ENCODE measurements around the gene PODXL2.

DNA sequence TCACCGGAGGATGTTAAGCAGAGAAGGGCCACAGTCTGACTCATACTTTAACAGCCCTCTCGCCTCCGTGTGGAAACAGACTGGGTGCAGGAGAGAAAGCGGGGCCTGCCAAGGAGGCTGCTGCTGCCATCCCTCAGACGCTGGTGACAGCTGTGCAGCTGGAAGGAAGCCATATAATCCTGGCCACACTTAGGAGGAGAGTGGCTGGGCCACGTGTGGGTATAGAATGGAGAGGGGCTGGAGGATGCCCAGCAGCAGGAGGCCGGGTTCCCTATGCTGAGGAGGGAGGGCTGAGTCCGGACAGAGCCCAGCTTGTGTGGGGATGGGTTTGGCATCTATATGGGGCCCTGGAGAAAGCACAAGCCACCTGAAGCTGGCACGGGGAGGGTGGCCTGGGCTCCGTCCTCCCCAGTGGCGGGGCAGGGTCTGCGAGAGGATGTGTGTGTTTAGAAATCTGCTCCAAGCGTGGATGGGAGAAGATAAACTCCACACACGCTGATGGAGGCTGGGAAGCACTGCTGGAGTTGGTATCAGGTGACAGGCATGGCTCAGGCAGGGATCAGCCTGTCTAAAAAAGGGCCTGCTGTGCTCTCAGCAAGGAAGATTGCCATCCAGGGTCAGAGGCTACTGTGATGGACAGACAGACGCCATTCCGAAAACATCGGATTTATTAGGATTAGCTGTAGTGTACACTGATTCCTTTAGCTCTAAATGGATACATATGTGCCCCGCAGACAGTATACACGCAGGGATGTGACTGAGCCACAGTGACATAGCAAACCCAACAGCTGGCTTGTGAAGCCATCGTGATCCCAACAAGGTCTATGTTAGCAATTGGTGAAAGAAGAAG lies 59.7 kb downstream of the PODXL2 start:
- TF ChIP-seq CTCF (conservative IDR thresholded peaks at IDR 0.05) (no peak), ZFX (IDR thresholded peaks at IDR 0.05) (no peak)

Data from C4-2B (cell line).